ENCODE results near the gene NSMCE1. TPM values are rescaled to one million over a fixed set of nuclear protein-coding genes. Genes with fewer than 3 reads are reported as not detected.

The NSMCE1 gene
- total RNA-seq, result 100 to 1,000 TPM in 1 of 5 experiments, 10 to 100 TPM in 4; 45.5 to 106 (median 70.2) TPM
- 100 to 1,000 TPM; 200 to 220 TPM for polyA plus RNA-seq
- 34.6 reads per million, percentile 63 among the genes with 10 or more reads in this experiment for total RNA-seq

GRCh38 chr16:27268376-27269299 is at the start of gene NSMCE1:
NSMCE1 (minus strand) TSS chr16:27268772; CDS start chr16:27257570, 11,202 bp downstream.
- intact Hi-C loops (cut with micrococcal nuclease), result loop anchor here (1.0 to 2.0 kb wide), 8 partner anchors 14 to 66 kb away; partner anchors contain the start of genes KDM8 (in 2 of the 2) and IL4R (in 1 of the 2)
- Histone ChIP-seq H3K27ac (ENCODE audit: low read depth, low read length) (peak within 1 kb of the TSS; percentile 87), H3K9me3 (ENCODE audit: control insufficient read depth in 2 of 3, low read length in 3 of 3) (no peaks in the 10 kb centered on the region), H3K36me3 (ENCODE audit: control insufficient read depth in 2 of 3, insufficient read depth in 3 of 3, low read length in 3 of 3) (peaks cover 0 to 6% (median 0%) of the 10 kb centered on the region in 3 experiments), H3K4me1 (ENCODE audit: control insufficient read depth in 2 of 2, insufficient read depth in 2 of 2, low read length in 2 of 2) (peaks cover 15 to 36% of the 10 kb centered on the region in 2 donors), H3K27me3 (ENCODE audit: control insufficient read depth in 2 of 2, insufficient read depth in 2 of 2, low read length in 2 of 2) (no peaks in the 10 kb centered on the region), H3K4me3 (ENCODE audit: low read length) (peak within 1 kb of the TSS; percentile 92)
- CTCF ChIA-PET, result interaction anchor here (0.6 to 1.8 kb wide), 4 partner anchors 10 to 50 kb away, joined by 3 to 6 read pairs (median 3); no protein-coding TSS in a partner anchor
- Mint-ChIP-seq H3K9me3 (peaks cover 0 to 4% (median 0%) of the 10 kb centered on the region in 11 donors), H3K27me3 (no peaks in the 10 kb centered on the region), H3K4me1 (peaks cover 41 to 95% (median 74%) of the 10 kb centered on the region in 7 donors), H3K36me3 (peaks cover 0 to 35% (median 0%) of the 10 kb centered on the region in 5 donors), H3K4me3 (peak within 1 kb of the TSS; percentile 92 to 99 (median 96)), H3K27ac (peak within 1 kb of the TSS; percentile 94 to 99 (median 99))
- DNase-seq, result peak; percentile 83 to 93 (median 92)
- peak; percentile 99 for ATAC-seq
- POLR2A ChIA-PET, result interaction anchor here (0.5 to 4.1 kb wide), 14 partner anchors 8 to 82 kb away, joined by 3 to 21 read pairs (median 6); no protein-coding TSS in a partner anchor

GRCh38 chr16:27317738-27318391 is 49.3 kb upstream of the NSMCE1 start:
- H3K4me1 Mint-ChIP-seq, result peaks cover 61 to 82% (median 72%) of the 10 kb centered on the region in 7 donors
- no peaks in the 10 kb centered on the region for H3K9me3 ChIP-seq (ENCODE audit: control insufficient read depth in 2 of 3, low read length in 3 of 3)
- peak overlapping the region; percentile 99 for H3K27ac ChIP-seq (ENCODE audit: low read depth, low read length)
- H3K27me3 ChIP-seq (ENCODE audit: control insufficient read depth in 2 of 2, insufficient read depth in 2 of 2, low read length in 2 of 2), result no peaks in the 10 kb centered on the region
- peaks cover 0 to 13% (median 0%) of the 10 kb centered on the region in 3 experiments for H3K36me3 ChIP-seq (ENCODE audit: control insufficient read depth in 2 of 3, insufficient read depth in 3 of 3, low read length in 3 of 3)
- peak in 4 of 9 donors; percentile 16 to 58 (median 26) for DNase-seq
- H3K4me3 Mint-ChIP-seq, result peak overlapping the region; percentile 85 to 99 (median 97)
- no peak for ATAC-seq
- no peaks in the 10 kb centered on the region for H3K27me3 Mint-ChIP-seq
- H3K36me3 Mint-ChIP-seq, result peaks cover 0 to 74% (median 4%) of the 10 kb centered on the region in 5 donors
- H3K9me3 Mint-ChIP-seq, result no peaks in the 10 kb centered on the region
- CTCF ChIA-PET, result interaction anchor here (0.6 to 8.7 kb wide), 12 partner anchors 15 to 163 kb away, joined by 3 to 107 read pairs (median 3); partner anchors contain the start of gene KDM8
- peaks cover 42 to 43% of the 10 kb centered on the region in 2 donors for H3K4me1 ChIP-seq (ENCODE audit: control insufficient read depth in 2 of 2, insufficient read depth in 2 of 2, low read length in 2 of 2)
- POLR2A ChIA-PET, result interaction anchor here (0.7 to 10.4 kb wide), 20 partner anchors 9 to 162 kb away, joined by 3 to 139 read pairs (median 4); partner anchors contain the start of gene KDM8
- H3K4me3 ChIP-seq (ENCODE audit: low read length), result peak overlapping the region; percentile 63
- H3K27ac Mint-ChIP-seq, result peak overlapping the region; percentile 92 to 99 (median 95)
- intact Hi-C loops (cut with micrococcal nuclease), result loop anchor here (1.0 to 5.0 kb wide), 9 partner anchors 9 to 161 kb away; partner anchors contain the start of gene NSMCE1 (in 1 of the 2)

- DNase-seq (peak in 1 of 9 donors; percentile 36), ATAC-seq (no peak)
- H3K27me3 Mint-ChIP-seq, result peaks cover 0 to 3% (median 0%) of the 10 kb centered on the region in 5 donors
- CTCF ChIA-PET, result interaction anchor here (0.6 to 8.7 kb wide), 9 partner anchors 14 to 154 kb away, joined by 3 to 107 read pairs (median 3); no protein-coding TSS in a partner anchor
- no peaks in the 10 kb centered on the region for H3K9me3 ChIP-seq (ENCODE audit: control insufficient read depth in 2 of 3, low read length in 3 of 3)
- H3K36me3 ChIP-seq (ENCODE audit: control insufficient read depth in 2 of 3, insufficient read depth in 3 of 3, low read length in 3 of 3), result peaks cover 0 to 12% (median 0%) of the 10 kb centered on the region in 3 experiments
- POLR2A ChIA-PET, result interaction anchor here (0.7 to 10.4 kb wide), 20 partner anchors 9 to 162 kb away, joined by 3 to 139 read pairs (median 4); partner anchors contain the start of gene KDM8
- H3K4me3 ChIP-seq (ENCODE audit: low read length), result peak overlapping the region; percentile 63
- peak overlapping the region; percentile 99 for H3K27ac ChIP-seq (ENCODE audit: low read depth, low read length)
- peaks cover 0 to 72% (median 4%) of the 10 kb centered on the region in 5 donors for H3K36me3 Mint-ChIP-seq
- intact Hi-C loops (cut with micrococcal nuclease), result loop anchor here (5.0 kb wide), 2 partner anchors 65 to 160 kb away; no protein-coding TSS in a partner anchor
- H3K9me3 Mint-ChIP-seq, result no peaks in the 10 kb centered on the region
- no peaks in the 10 kb centered on the region for H3K27me3 ChIP-seq (ENCODE audit: control insufficient read depth in 2 of 2, insufficient read depth in 2 of 2, low read length in 2 of 2)
- H3K4me1 ChIP-seq (ENCODE audit: control insufficient read depth in 2 of 2, insufficient read depth in 2 of 2, low read length in 2 of 2), result peaks cover 41 to 43% of the 10 kb centered on the region in 2 donors
- peaks cover 58 to 80% (median 69%) of the 10 kb centered on the region in 7 donors for H3K4me1 Mint-ChIP-seq
- peak overlapping the region; percentile 85 to 99 (median 97) for H3K4me3 Mint-ChIP-seq
- peak overlapping the region; percentile 92 to 99 (median 95) for H3K27ac Mint-ChIP-seq
Observed at GRCh38 chr16:27317320-27317719, 48.7 kb upstream of the NSMCE1 start.

- H3K4me3 ChIP-seq (ENCODE audit: low read length), result peak overlapping the region; percentile 63
- POLR2A ChIA-PET, result interaction anchor here (0.8 to 10.4 kb wide), 18 partner anchors 8 to 146 kb away, joined by 3 to 139 read pairs (median 4); no protein-coding TSS in a partner anchor
- DNase-seq, result no peak
Observed at GRCh38 chr16:27316038-27316680, 47.6 kb upstream of the NSMCE1 start.

GRCh38 chr16:27315333-27316037 is 46.9 kb upstream of the NSMCE1 start:
- Histone ChIP-seq H3K36me3 (ENCODE audit: control insufficient read depth in 2 of 3, insufficient read depth in 3 of 3, low read length in 3 of 3) (peaks cover 0 to 6% (median 0%) of the 10 kb centered on the region in 3 experiments), H3K4me1 (ENCODE audit: control insufficient read depth in 2 of 2, insufficient read depth in 2 of 2, low read length in 2 of 2) (peaks cover 29 to 43% of the 10 kb centered on the region in 2 donors), H3K4me3 (ENCODE audit: low read length) (peak overlapping the region; percentile 63), H3K9me3 (ENCODE audit: control insufficient read depth in 2 of 3, low read length in 3 of 3) (no peaks in the 10 kb centered on the region), H3K27ac (ENCODE audit: low read depth, low read length) (peak overlapping the region; percentile 99), H3K27me3 (ENCODE audit: control insufficient read depth in 2 of 2, insufficient read depth in 2 of 2, low read length in 2 of 2) (no peaks in the 10 kb centered on the region)
- H3K36me3 Mint-ChIP-seq, result peaks cover 0 to 62% (median 4%) of the 10 kb centered on the region in 5 donors
- ChIA-PET CTCF (interaction anchor here (0.5 to 8.7 kb wide), 10 partner anchors 10 to 95 kb away, joined by 3 to 107 read pairs (median 3); no protein-coding TSS in a partner anchor), POLR2A (interaction anchor here (0.6 to 10.4 kb wide), 15 partner anchors 9 to 140 kb away, joined by 3 to 139 read pairs (median 4); no protein-coding TSS in a partner anchor)
- peak overlapping the region; percentile 85 to 99 (median 97) for H3K4me3 Mint-ChIP-seq
- intact Hi-C loops (cut with micrococcal nuclease), result loop anchor here (1.0 to 5.0 kb wide), 10 partner anchors 41 to 158 kb away; partner anchors contain the start of gene IL21R (in 1 of the 2)
- H3K27ac Mint-ChIP-seq, result peak overlapping the region; percentile 92 to 99 (median 96)
- ATAC-seq (peak; percentile 42), DNase-seq (peak; percentile 28 to 65 (median 57))
- H3K9me3 Mint-ChIP-seq, result no peaks in the 10 kb centered on the region
- H3K4me1 Mint-ChIP-seq, result peaks cover 45 to 65% (median 61%) of the 10 kb centered on the region in 7 donors
- H3K27me3 Mint-ChIP-seq, result peaks cover 0 to 3% (median 0%) of the 10 kb centered on the region in 5 donors

More at GRCh38 chr16:27316038-27316680, 47.6 kb upstream of the NSMCE1 start:
- no peaks in the 10 kb centered on the region for H3K9me3 Mint-ChIP-seq
- H3K27me3 ChIP-seq (ENCODE audit: control insufficient read depth in 2 of 2, insufficient read depth in 2 of 2, low read length in 2 of 2), result no peaks in the 10 kb centered on the region
- no peaks in the 10 kb centered on the region for H3K9me3 ChIP-seq (ENCODE audit: control insufficient read depth in 2 of 3, low read length in 3 of 3)
- H3K36me3 ChIP-seq (ENCODE audit: control insufficient read depth in 2 of 3, insufficient read depth in 3 of 3, low read length in 3 of 3), result peaks cover 0 to 10% (median 0%) of the 10 kb centered on the region in 3 experiments
- peaks cover 32 to 43% of the 10 kb centered on the region in 2 donors for H3K4me1 ChIP-seq (ENCODE audit: control insufficient read depth in 2 of 2, insufficient read depth in 2 of 2, low read length in 2 of 2)
- peaks cover 46 to 72% (median 64%) of the 10 kb centered on the region in 7 donors for H3K4me1 Mint-ChIP-seq
- intact Hi-C loops (cut with micrococcal nuclease), result loop anchor here (5.0 kb wide), 2 partner anchors 64 to 159 kb away; no protein-coding TSS in a partner anchor
- no peak for ATAC-seq
- peak overlapping the region; percentile 85 to 99 (median 97) for H3K4me3 Mint-ChIP-seq
- H3K27me3 Mint-ChIP-seq, result peaks cover 0 to 3% (median 0%) of the 10 kb centered on the region in 5 donors
- H3K36me3 Mint-ChIP-seq, result peaks cover 0 to 64% (median 4%) of the 10 kb centered on the region in 5 donors
- CTCF ChIA-PET, result interaction anchor here (0.6 to 8.7 kb wide), 10 partner anchors 9 to 137 kb away, joined by 3 to 107 read pairs (median 3); no protein-coding TSS in a partner anchor
- H3K27ac ChIP-seq (ENCODE audit: low read depth, low read length), result peak overlapping the region; percentile 99
- peak overlapping the region; percentile 92 to 99 (median 96) for H3K27ac Mint-ChIP-seq
